CD4-positive, alpha-beta T cell treated with Interleukin-15 for 1 hour (primary cell): ENCODE results near the gene KATNB1.
"Not testable (repeated sequence)": the region's sequence is repeated elsewhere in the genome, so short reads cannot be mapped to it uniquely, and the experiment has no call there.

ENCODE experiments used
- DNase-seq: peaks from one replicate; pipeline ENCODE4 v3.0.0-alpha.2; 2020

KATNB1 gene

DNA sequence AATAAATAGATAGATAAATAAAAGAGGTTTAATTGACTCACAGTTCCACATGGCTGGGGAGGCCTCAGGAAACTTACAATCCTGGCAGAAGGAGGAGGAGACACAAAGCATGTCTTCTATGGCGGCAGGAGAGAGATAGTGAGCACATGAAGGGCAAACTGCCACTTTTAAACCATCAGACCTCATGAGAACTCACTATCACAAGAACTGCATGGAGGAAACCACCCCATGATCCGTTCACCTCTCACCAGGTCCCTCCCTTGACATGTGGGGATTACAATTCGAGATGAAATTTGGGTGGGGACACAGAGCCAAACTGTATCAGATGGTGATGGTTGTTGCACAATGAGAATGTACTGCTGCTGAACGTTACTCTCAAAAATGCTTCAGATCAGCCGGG, 44.3 kb downstream of the KATNB1 start:
- DNase-seq = not testable (repeated sequence)

DNA sequence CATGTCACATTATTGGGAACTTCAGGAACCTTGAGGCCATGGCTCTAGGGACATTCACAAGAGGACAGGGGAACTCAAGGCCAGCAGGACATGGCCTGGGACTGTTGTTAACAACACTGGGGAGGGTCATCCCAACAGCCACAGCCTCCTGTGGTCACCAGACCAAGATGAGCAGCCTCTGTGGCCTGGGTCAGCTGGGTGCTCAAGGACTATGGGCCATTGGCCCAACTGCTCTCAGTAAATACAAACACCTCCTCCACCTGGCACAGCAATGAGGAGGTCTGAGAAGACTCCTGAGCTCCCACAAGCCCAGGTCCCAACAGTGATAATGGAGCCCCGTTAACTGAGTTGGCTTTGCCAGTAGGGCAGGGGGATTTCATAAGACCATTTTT, 45.8 kb downstream of the KATNB1 start:
- DNase-seq = no peak

DNA sequence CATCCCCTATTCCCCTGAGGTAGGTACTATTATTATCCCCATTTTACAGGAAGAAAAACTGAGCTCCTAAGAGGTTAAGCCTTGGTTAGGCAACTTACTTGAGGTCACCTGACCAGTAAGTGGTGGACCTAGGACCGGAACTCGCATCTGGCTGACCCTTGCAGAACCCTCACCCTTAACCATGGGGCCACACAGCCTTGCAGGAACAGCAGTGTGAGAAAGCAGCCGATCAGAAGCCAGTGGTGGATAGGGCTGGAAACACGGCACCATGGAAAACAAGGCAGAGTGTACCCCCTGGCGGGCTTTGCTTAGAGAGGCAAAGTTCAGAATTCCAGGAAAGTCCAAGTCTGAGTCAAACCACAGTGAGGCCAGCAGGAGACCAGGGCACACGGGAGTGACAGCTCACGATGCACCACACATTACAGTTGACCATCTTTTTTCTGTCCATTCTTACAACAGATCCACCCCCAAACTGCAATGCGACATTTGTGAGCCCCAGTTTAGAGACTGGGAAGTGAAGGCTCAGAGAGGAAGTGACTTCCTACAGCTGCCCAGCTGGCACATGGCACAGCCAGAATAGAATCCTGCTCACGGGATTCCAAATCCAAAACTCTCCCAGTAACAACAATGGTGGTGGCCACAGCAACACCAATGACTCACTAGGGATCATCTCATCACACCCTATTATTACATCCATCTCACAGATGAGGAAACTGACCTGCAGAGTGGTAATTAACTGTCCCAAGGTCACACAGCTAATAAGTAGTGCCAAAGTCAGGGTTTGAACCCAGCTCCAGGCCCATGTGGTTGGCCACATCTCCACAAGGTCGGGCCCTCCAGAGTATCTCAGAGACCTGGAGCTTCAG, 46.4 kb downstream of the KATNB1 start:
- DNase-seq = no peak

DNA sequence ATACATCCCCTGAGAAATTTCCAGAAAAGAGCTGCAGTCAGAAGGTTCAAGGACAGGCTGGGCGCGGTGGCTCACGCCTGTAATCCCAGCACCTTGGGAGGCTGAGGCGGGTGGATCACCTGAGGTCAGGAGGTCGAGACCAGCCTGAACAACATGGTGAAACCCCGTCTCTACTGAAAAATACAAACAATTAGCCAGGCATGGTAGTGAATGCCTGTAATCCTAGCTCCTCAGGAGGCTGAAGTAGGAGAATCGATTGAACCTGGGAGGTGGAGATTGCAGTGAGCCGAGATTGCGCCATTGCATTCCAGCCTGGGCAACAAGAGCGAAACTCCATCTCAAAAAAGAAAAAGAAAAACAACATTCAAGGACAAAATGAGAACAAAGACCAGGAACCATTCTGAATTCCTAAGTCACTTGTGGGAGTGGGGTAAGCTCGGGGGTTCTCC, 47.1 kb downstream of the KATNB1 start:
- DNase-seq = not testable (repeated sequence)

DNA sequence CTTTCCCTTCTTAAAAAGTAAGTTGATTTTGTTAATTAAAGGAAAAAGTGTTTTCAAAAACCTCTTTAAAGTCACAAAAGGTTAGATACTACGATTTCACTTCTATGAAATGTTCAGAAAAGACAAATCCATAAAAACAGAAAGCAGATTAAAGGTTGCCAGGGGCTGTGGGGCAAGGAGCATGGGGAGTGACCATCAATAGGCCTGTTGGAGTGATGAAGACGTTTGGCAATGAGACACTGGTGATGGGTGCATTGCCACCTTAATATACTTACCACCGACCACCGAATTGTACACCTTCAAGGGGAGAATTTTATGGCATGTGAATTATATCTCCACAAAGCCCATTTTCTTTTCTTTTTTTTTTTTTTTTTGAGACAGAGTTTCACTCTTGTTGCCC, 47.5 kb downstream of the KATNB1 start:
- DNase-seq = no peak

DNA sequence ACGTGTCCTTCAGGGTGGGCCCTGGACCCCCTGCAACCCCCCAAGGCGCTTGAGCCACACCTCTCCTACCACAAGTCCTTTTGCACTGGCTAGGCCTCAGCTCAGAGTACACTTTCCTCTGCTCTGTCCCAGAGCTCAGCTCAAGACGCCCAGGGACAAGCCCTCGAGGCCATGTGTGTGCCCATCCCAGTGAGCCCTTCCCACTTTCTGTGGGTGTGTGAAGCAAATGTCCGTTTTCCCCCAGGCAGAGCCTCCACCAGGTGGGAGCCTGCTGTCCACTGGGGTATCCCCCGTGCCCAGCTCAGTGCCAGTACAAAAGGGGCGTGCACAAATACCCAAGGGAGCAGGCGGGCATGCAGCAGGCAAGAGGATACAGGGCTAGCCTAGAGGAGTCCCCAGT, 48.3 kb downstream of the KATNB1 start:
- DNase-seq = no peak

DNA sequence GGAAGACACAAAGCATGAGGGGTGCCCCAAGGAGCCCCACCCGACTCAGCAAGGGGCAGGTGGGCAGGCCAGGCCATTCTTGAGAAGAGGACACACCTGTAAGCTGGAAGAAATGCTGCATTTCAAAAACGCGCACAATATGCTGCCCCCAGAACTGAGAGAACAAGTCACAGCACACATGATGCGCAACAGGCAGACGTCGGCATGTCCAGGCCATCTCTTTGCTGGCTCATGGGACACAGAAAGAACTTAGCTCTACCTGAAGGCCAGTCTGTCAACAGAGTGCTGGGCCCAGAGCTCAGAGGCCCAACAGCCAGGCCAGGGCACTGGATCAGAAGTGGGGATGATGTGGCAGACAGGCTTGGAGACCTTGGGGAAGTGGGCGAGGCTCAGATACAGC, 48.8 kb downstream of the KATNB1 start:
- no peak for DNase-seq

DNA sequence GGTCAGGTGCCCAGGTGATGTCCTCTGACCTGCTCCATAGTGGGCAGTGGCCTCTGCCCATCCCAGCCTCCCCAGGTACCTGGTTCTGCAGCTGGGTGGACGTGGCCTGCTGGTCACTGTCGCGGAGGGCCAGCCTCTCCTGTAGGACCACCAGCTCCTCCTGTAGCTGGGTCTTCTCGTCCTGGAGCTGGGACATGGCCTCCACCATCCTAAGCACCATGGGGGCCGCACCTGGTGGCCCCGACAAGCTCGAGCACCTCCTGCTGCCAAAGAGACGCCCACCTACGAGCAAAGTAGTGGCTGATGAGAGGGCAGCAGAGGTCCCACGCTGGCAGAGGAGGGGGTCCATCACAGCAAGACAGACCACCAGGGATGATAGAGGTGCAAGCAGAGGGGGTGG, 49.8 kb downstream of the KATNB1 start:
- no peak for DNase-seq

DNA sequence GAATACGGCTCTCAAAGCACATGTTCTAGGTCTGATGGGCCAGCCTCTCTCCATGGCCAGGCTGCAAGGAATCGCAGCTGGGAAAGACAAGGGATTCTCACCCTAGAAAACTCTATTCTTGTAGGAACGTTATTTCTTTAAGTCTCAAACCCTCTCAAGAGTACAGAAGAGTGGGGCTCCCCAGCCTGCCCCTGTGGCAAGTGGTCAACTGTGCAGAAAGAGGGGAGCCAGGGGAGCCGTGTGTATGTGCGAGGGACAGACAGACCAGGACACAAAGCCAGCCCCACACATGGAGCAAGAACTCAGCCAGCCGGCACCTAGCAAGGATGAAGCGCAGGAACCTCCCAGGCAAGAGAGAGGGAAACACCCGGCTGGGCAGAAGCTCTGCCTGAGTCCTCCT, 50.4 kb downstream of the KATNB1 start:
- DNase-seq = no peak

DNA sequence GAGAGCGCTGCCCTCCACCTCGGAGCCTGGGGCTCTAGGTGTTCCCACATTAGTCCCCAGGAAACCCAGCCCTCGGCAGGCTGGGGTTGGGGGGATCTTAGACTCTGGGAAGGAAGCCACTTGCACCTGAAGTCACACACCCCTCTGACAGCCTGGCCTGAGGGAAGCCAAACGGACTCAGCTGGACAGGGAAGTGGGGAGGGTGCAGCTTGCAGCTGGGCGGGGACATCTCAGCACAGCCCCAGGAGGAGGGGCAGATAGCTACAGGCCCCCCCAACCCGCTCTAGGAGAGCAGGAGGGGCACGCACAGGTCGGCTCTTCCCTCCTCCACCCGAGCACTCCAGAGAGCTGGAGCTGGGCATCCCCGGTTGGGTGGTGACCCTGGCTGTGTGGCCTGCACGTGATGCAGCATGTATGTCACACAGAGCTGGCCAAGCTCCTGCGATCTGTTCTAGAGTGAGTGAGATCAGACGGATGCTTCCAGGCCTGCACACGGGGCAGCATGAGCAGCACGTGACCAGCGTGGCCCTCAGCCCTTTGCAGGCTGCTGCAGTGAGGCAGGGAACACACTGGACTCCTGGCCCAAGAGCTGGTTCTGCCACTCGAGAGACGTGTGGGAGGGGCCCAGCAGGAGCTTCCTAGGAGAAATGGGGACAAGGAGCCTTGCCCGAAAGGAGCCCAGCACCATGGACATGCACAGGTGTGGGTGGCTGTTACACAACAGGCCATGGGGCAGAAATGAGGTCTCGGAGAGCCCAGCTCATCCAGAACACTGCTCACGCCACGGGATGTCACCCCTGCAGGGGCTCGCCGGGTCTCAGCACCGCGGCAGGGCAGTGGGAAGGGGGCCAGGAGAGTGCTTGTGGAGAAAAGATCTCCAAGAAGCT, 51.3 kb downstream of the KATNB1 start:
- DNase-seq = no peak

DNA sequence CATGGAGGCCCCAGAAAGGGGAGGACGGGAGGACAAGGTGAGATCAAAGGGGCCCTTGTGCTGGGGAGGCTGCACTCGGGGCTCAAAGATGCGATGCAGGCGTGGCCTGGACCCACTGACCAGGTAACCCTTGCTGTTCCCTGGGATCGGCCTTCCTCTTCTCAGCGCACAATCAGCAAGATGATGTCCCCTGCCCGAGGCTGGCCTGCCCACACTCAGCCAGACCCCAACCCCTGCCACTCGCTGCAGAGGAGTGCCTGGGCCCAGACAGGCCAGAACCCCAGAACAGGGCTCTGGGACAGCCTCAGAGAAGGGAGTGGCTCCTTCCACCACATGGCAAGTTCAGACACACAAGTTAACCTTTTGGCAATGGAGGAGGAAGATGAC, 51.9 kb downstream of the KATNB1 start:
- no peak for DNase-seq

DNA sequence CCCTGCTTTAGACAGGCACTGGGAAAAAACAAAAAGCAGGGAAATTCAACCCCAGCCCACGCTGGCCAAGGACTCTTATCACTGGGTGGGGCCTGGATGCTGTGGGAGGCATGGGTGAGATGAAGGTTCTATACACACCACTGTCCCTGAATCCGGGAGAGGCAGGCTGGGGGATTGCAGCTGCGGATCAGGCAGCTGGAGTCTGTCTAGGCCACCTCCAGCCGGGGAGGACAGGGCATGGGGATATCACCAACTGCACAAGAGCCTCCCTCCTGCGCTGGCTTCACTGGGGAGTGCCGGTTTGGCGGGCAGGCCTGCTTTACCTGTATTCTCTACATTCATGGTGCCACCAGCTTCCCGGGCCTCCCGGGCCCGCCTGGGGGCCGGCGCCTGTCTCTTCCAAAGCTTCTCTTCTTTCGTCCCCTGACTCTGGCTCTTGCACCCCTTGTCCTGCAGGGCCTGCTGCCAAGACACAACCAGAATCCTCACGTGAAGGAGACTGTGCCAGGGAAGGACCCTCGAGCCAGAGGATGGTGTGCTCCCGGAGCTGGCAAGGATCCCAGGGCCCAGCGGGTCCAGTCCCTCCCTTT, 52.8 kb downstream of the KATNB1 start:
- DNase-seq = no peak

DNA sequence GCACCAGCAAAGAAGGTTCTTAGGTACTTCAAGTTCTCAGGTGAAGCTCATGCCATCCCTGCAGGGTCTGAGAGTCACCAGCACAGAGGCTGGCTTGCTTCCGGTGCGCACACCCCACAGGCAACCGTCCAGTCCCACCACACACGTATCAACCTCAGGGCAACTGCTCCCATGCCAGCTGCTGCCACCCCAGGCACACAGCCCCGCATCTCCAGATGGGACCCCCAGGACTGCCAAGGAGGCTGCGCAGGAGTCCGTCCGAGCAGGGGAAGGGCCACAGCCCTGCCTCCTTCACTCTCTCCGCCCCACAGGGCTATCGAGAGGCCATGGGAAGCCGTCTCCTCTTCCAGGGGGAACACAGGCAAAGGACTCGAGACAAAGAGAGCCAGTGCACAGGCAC, 53.4 kb downstream of the KATNB1 start:
- no peak for DNase-seq

DNA sequence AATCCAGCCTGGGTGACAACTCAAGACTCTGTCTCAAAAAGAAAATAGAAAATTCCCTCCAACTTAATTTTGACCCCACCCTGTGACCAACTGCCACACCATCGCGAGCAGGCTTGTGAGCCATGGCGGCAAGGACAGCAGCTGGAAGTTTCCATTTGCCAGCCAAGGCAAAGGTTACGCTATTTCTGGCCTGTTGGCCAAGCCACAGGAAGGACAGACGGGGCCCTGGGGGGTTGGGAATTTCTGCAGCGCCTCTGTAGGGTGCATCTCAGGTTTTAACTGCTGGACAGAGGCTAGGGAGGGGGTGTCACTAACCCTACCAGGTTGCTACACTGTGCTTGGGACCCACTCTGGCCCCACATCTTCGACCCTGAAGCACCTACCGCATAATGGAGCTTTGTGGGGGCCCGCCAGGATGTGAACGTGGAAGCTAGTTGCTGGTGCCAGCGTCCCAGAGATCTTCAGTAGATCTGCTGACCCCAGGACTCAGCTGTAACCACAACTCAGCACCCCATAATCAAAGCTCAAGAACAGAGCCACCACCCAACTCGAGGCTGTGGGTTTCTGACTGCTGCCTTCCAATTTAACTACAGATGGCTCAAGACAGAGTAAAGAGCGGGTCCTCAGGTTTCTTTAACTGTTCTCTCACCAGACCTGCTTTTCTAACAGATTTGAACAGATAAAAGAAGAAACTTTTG, 55.8 kb downstream of the KATNB1 start:
- DNase-seq = no peak

DNA sequence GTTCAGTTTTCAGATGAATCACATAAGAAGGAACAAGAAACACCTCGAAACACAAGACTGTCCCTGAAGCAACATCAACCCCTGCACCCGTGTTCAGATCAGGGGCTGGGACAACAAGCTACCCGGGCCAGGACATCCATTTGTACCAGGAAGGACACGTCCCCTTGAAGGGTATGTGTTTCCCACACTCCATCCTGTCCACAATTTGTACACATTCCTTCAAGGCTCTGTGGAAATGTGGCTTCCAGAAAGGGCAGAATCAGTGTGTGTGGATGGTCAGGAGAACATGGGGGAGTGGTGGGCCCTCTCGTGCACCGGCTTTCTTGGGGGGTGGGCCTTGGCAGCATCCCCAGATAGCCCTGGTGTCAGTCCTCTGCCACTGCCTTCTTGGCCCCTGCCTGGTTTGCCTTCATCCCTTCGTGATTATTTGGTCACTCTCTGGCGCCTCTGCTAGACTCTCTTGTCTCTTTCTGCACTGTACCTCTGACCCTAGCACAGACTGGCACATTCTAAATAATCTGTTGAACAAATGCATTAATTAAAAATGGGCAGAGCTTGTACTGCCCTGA, 56.4 kb downstream of the KATNB1 start:
- no peak for DNase-seq

DNA sequence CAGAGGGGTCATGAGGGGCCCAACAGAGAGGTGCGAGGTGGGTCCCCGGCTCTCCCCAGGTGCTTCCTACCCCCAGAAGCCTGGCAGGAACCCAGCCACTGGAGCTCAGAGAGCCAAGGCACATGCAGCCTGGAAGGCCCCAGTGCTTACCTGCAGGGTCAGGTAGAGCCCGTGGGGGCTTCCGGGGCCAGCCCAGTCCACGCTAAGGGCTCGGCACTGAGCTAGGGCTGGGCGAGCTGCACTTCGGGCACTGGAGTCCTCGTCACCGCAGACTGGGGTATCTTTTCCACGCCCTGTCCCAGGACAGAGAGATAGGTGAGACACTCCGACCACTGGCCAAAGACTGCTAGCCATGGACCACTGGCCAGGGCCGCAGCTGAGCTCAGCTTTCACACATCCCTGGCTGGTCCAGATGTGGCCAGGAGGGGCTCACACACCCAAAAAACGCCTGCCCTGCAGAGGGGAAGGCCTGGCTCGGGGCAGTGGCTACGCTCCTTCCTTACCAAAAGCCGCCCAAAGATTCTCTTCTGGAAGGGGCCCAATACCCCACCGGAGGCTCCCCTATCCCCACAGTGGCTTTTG, 59.4 kb downstream of the KATNB1 start:
- DNase-seq = no peak

DNA sequence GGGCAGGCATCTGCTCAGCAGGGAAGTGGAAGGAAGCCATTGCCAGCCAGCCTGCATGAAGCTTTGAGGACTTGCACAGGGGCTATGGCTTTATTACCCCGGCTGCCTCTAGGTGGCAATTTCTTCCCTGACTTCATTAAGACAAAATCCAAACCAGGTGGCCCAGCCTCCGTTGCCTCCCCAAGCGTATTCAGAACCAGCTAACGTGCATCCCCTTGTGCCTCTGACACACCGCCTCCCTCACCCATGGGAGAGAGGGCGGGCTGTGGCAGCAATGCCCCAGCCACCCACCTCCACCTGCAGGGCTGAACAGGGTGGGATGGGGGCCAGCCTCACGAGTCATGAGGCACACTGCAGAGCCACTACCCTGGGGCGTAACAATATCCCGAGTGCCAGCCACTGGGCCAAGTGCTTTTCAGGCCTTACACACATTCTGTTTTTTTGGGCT, 59.9 kb downstream of the KATNB1 start:
- DNase-seq = peak; percentile 28

DNA sequence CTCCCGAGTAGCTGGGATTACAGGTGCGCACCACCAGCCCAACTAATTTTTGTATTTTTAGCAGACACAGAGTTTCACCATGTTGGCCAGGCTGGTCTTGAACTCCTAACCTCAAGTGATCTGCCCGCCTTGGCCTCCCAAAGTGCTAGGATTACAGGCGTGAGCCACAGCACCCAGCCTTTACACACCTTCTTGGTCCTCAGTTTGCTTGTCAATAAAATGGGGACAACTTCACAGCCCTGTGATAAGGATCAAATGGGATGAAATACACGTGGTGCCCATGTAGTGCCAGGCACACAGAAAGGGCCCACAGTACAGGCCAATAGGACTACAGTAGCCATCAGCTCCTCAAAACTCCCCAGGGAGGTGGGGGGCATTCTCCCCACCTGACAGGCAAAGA, 60.4 kb downstream of the KATNB1 start:
- DNase-seq = not testable (repeated sequence)

DNA sequence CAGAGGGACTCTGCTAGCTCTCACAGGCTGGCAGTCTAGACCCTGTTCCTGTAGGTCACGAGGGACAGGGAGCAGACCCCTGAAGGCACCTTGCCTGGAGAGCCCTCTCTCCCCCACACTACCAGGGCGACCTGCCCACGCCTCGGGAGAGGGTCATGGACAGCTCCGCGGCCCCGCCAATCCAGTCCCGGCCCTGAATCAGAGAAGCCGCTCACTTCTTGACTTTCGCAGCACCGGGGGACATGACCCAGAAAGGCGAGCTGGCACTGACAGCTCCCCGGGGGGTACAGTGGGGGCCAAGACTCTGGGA, 61.6 kb downstream of the KATNB1 start:
- no peak for DNase-seq

DNA sequence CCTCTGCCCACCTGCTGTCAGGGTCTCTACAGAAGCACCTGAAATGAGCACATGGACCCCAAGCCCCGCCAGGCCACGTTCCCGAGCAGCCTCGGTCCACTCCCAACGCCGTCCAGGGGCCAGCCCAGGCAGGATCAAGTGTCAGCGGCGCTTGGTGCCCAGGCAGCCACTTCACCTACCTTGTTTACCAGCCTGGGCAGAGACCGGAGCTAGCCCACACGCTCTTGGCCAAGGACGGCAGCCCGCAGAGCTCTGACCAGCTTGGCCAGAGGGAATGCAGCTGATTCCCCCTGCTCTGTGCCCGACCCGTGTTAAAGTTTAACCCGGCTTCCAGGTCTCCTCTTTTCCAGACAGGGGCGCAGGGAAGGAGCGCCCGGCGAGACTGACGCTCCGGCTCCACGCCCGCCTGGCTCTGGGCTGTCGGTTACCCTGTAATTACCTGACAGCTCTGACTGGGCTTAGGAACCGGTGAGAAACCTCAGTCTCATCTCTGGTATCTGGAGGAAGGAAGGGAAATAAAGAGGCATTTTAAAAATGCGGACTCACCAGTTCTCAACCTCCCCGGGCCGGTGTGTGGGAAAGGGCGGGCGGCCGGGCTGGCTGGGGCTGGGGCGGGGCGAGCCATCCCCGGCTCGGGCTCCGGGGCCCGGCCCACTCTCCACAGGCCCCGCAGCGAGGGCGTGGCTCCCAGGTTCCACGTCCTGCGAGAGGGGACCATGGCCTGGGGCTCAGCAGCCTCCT, 62.1 kb downstream of the KATNB1 start:
- no peak for DNase-seq

DNA sequence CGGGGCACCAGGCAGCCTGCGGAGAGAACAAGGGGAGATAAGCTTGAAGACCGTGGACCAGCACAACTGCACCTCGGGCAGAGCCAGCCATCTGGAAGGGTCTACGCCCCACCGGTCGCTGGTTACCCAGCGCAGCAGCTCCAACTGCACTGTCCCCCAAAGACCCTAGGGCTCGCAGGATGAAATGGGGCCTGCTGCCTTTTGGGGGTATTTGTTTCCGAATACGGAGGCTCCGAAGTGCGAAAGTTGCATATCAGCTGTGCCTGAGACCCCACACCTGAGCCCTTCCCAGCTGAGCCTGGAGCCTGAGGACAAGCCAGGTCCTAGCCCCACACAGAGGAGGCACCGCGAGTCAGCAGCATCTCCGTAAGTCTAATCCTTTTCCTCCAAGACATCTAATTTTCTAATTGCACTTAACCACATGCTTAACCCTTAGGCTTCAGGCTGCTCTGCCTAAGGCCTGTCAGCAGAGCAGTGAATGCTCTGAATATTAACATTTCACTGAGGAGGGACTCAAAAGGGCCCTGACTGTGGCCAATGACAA, 62.8 kb downstream of the KATNB1 start:
- DNase-seq = no peak
